Parathyroid adenoma (tissue), 2 donors: ENCODE data around the gene DIP2A.

Source experiments
- H2AFZ ChIP-seq: fragments of 300-600 bp; sonication (generic); one replicate; pipeline ENCODE4 v1.7.0; 2017; ENCODE audit warnings: antibody characterized with exemption, mild to moderate bottlenecking
- H3K27ac ChIP-seq: fragments of 300-600 bp; sonication (generic); one replicate; pipeline ENCODE4 v1.7.0; 2017
- H3K27me3 ChIP-seq: fragments of 300-600 bp; sonication (generic); one replicate; pipeline ENCODE4 v1.7.0; 2017; ENCODE audit warnings: low read length; ENCODE audit not compliant: control insufficient read depth, insufficient read depth
- H3K36me3 ChIP-seq: fragments of 300-600 bp; sonication (generic); one replicate; pipeline ENCODE4 v1.7.0; 2017; ENCODE audit warnings: low read length; ENCODE audit not compliant: control insufficient read depth, insufficient read depth
- H3K4me1 ChIP-seq: fragments of 300-600 bp; sonication (generic); one replicate; pipeline ENCODE4 v1.7.0; 2017; ENCODE audit warnings: control low read depth
- H3K4me2 ChIP-seq: fragments of 300-600 bp; sonication (generic); one replicate; pipeline ENCODE4 v1.7.0; 2017; ENCODE audit warnings: low read length
- H3K4me3 ChIP-seq: fragments of 300-600 bp; sonication (generic); one replicate; pipeline ENCODE4 v1.7.0; 2017; ENCODE audit warnings: low read depth, low read length
- H3K79me2 ChIP-seq: fragments of 300-600 bp; sonication (generic); one replicate; pipeline ENCODE4 v1.7.0; 2017; ENCODE audit warnings: control low read depth
- H3K9ac ChIP-seq: fragments of 300-600 bp; sonication (generic); one replicate; pipeline ENCODE4 v1.7.0; 2017; ENCODE audit warnings: mild to moderate bottlenecking
- H3K9me3 ChIP-seq: fragments of 300-600 bp; sonication (generic); one replicate; pipeline ENCODE4 v1.7.0; 2017; ENCODE audit warnings: low read length; ENCODE audit not compliant: control insufficient read depth
- CTCF ChIP-seq: fragments of 300-600 bp; sonication (generic); IDR thresholded peaks from one replicate; pipeline ENCODE4 v1.7.0; 2017; ENCODE audit warnings: antibody characterized with exemption, mild to moderate bottlenecking
- donor health status: primary hyperparathyroidism.

Gene DIP2A

GRCh38 chr21:46475296-46475695 lies 16.6 kb downstream of the DIP2A start:
- no peak overlapping the region for H3K9ac ChIP-seq
- no peaks in the 10 kb centered on the region for H3K36me3 ChIP-seq
- no peak overlapping the region for H3K4me3 ChIP-seq
- no peak for TF ChIP-seq CTCF
- no peaks in the 10 kb centered on the region for H3K4me1 ChIP-seq
- H3K27ac ChIP-seq = no peak overlapping the region
- no peaks in the 10 kb centered on the region for H3K9me3 ChIP-seq
- H3K79me2 ChIP-seq = no peaks in the 10 kb centered on the region
- H3K27me3 ChIP-seq = no peaks in the 10 kb centered on the region
- no peak overlapping the region for H2AFZ ChIP-seq
- H3K4me2 ChIP-seq = no peak overlapping the region

- H3K9ac ChIP-seq = no peak overlapping the region
- H3K4me3 ChIP-seq = no peak overlapping the region
- no peaks in the 10 kb centered on the region for H3K27me3 ChIP-seq
- no peaks in the 10 kb centered on the region for H3K36me3 ChIP-seq
- no peak overlapping the region for H2AFZ ChIP-seq
- no peak overlapping the region for H3K27ac ChIP-seq
- H3K4me2 ChIP-seq = no peak overlapping the region
- H3K4me1 ChIP-seq = no peaks in the 10 kb centered on the region
- TF ChIP-seq CTCF = no peak
- no peaks in the 10 kb centered on the region for H3K9me3 ChIP-seq
- H3K79me2 ChIP-seq = peaks cover 2% of the 10 kb centered on the region
These were observed 19.1 kb downstream of the DIP2A start for GRCh38 chr21:46477765-46478164.

- H2AFZ ChIP-seq = no peak overlapping the region
- H3K36me3 ChIP-seq = no peaks in the 10 kb centered on the region
- no peaks in the 10 kb centered on the region for H3K9me3 ChIP-seq
- no peaks in the 10 kb centered on the region for H3K27me3 ChIP-seq
- H3K4me2 ChIP-seq = no peak overlapping the region
- H3K79me2 ChIP-seq = peaks cover 2% of the 10 kb centered on the region
- no peak overlapping the region for H3K4me3 ChIP-seq
- H3K4me1 ChIP-seq = no peaks in the 10 kb centered on the region
- no peak overlapping the region for H3K27ac ChIP-seq
- no peak overlapping the region for H3K9ac ChIP-seq
- no peak for TF ChIP-seq CTCF
These were observed 20.2 kb downstream of the DIP2A start for GRCh38 chr21:46478910-46479309.

- Histone ChIP-seq H3K4me3 (no peak overlapping the region), H3K9ac (no peak overlapping the region), H3K27me3 (no peaks in the 10 kb centered on the region), H3K79me2 (peaks cover 2% of the 10 kb centered on the region), H3K9me3 (no peaks in the 10 kb centered on the region), H3K4me2 (no peak overlapping the region), H3K27ac (no peak overlapping the region), H2AFZ (no peak overlapping the region), H3K4me1 (no peaks in the 10 kb centered on the region), H3K36me3 (no peaks in the 10 kb centered on the region)
- TF ChIP-seq CTCF = no peak
These were observed 21.8 kb downstream of the DIP2A start for GRCh38 chr21:46480466-46480865.

- Histone ChIP-seq H3K27me3 (no peaks in the 10 kb centered on the region), H3K79me2 (peaks cover 2% of the 10 kb centered on the region), H3K36me3 (no peaks in the 10 kb centered on the region), H3K4me1 (no peaks in the 10 kb centered on the region), H3K9ac (no peak overlapping the region), H3K4me2 (no peak overlapping the region), H3K27ac (no peak overlapping the region), H3K4me3 (no peak overlapping the region), H3K9me3 (no peaks in the 10 kb centered on the region), H2AFZ (no peak overlapping the region)
- no peak for TF ChIP-seq CTCF
These were observed 23.6 kb downstream of the DIP2A start for GRCh38 chr21:46482225-46482845.
